ENCODE measurements around the gene GADD45B.

DNA sequence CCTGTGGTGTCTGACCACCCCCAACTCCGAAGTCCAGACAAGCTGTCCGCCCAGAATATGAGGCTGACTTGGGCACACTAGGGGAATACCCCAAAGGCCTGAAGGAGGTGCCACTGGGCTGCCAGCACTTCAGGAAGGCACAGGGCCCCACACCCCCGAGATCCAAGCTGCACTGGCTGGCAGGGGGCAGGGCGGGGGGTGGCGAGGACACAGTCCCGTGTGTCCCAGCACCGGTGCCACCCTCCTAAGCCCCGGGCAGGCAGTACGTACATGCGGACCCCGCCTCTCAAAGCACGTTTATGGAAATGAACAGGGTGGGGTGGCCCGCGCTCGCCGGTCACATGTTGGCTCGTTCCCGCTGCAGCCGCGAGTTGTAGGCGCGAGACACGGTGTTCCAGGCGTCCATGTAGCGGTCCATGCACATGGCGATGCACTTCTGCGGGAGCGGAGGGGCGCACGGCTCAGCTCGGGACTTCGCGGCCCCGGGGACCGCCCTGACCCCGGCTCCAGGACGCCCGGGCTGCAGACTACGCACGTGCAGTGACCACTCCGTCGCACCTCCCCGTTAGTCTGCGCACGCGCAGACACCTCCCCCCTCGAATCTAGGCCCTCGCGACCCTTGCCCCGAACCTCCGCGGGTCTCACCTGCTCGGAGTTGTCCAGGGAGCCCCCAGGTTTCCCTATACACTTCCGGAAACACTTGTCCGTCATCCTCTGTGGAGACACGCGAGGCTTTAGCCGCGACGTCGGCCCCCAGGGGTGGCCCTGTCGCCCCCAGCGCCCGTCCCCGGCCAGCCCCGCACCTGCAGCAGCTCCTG, 49.1 kb upstream of the GADD45B start:
- TF ChIP-seq, protein P1, sequence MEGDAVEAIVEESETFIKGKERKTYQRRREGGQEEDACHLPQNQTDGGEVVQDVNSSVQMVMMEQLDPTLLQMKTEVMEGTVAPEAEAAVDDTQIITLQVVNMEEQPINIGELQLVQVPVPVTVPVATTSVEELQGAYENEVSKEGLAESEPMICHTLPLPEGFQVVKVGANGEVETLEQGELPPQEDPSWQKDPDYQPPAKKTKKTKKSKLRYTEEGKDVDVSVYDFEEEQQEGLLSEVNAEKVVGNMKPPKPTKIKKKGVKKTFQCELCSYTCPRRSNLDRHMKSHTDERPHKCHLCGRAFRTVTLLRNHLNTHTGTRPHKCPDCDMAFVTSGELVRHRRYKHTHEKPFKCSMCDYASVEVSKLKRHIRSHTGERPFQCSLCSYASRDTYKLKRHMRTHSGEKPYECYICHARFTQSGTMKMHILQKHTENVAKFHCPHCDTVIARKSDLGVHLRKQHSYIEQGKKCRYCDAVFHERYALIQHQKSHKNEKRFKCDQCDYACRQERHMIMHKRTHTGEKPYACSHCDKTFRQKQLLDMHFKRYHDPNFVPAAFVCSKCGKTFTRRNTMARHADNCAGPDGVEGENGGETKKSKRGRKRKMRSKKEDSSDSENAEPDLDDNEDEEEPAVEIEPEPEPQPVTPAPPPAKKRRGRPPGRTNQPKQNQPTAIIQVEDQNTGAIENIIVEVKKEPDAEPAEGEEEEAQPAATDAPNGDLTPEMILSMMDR (IDR thresholded peaks at IDR 0.05): no peak
- TF ChIP-seq POLR2AphosphoS5 (IDR thresholded peaks at IDR 0.05; ENCODE audit: low read depth, low read length): no peak

All from Panc1 (cell line).